Measurements from ENCODE around the gene ADGRL1. TPM values are rescaled to one million over a fixed set of nuclear protein-coding genes. Genes with fewer than 3 reads are reported as not detected.

ADGRL1 gene
- total and polyA plus RNA-seq, 9 of the 15 experiments (the other 6 are each of a cell fraction or from before 2014, with no cell fraction given), result 0.14 to 37.0 (median 8.6) TPM

GRCh38 chr19:14114854-14115253 is 91.1 kb downstream of the ADGRL1 start (continued):
- TF ChIP-seq MAZ (CRISPR knock-in tag; conservative IDR thresholded peaks at IDR 0.05 in 1 of 2, IDR thresholded peaks at IDR 0.05 in 1 of 2) (0 out of 4 replicates have a peak, but pooled peaks of 1 of the 2 experiments have one; percentile 13), NR0B1 (IDR thresholded peaks at IDR 0.05; ENCODE audit: partially characterized antibody) (no peak), RB1 (IDR thresholded peaks at IDR 0.05; ENCODE audit: low read depth) (0 out of 2 replicates have a peak, but pooled peaks have one; percentile 12), YBX1 (IDR thresholded peaks at IDR 0.05) (no peak), SMC3 (conservative IDR thresholded peaks at IDR 0.05; ENCODE audit: insufficient read depth, low read depth, low read length) (peak; percentile 31; the same call in 1 of the 2 replicates), TARDBP (IDR thresholded peaks at IDR 0.05) (no peak), ETS2 (tag; IDR thresholded peaks at IDR 0.05; ENCODE audit: borderline replicate concordance, poor library complexity, severe bottlenecking) (no peak), FOXM1 (IDR thresholded peaks at IDR 0.05; ENCODE audit: low read depth) (no peak), FOXM1 (CRISPR knock-in tag; IDR thresholded peaks at IDR 0.05; ENCODE audit: low read depth) (no peak), NCOA2 (IDR thresholded peaks at IDR 0.05; ENCODE audit: partially characterized antibody in 2 of 2) (no peak), TGIF2 (CRISPR knock-in tag; IDR thresholded peaks at IDR 0.05) (no peak), NELFE (IDR thresholded peaks at IDR 0.05; ENCODE audit: insufficient read depth, insufficient read length) (no peak), RBM34 (IDR thresholded peaks at IDR 0.05; ENCODE audit: borderline replicate concordance, insufficient read depth, low read length) (no peak)
- TF ChIP-seq, protein P1, sequence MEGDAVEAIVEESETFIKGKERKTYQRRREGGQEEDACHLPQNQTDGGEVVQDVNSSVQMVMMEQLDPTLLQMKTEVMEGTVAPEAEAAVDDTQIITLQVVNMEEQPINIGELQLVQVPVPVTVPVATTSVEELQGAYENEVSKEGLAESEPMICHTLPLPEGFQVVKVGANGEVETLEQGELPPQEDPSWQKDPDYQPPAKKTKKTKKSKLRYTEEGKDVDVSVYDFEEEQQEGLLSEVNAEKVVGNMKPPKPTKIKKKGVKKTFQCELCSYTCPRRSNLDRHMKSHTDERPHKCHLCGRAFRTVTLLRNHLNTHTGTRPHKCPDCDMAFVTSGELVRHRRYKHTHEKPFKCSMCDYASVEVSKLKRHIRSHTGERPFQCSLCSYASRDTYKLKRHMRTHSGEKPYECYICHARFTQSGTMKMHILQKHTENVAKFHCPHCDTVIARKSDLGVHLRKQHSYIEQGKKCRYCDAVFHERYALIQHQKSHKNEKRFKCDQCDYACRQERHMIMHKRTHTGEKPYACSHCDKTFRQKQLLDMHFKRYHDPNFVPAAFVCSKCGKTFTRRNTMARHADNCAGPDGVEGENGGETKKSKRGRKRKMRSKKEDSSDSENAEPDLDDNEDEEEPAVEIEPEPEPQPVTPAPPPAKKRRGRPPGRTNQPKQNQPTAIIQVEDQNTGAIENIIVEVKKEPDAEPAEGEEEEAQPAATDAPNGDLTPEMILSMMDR (IDR thresholded peaks at IDR 0.05 in 2 of 3, conservative IDR thresholded peaks at IDR 0.05 in 1 of 3; ENCODE audit: insufficient read depth in 2 of 3, low read depth in 1 of 3, low read length in 3 of 3), result peak; percentile 45 to 62 (median 60); a peak in 5 of 6 replicates
- TF ChIP-seq, protein P2, sequence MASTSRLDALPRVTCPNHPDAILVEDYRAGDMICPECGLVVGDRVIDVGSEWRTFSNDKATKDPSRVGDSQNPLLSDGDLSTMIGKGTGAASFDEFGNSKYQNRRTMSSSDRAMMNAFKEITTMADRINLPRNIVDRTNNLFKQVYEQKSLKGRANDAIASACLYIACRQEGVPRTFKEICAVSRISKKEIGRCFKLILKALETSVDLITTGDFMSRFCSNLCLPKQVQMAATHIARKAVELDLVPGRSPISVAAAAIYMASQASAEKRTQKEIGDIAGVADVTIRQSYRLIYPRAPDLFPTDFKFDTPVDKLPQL (IDR thresholded peaks at IDR 0.05; ENCODE audit: extremely low read depth, insufficient read length), result no peak
- TF ChIP-seq, protein P3, sequence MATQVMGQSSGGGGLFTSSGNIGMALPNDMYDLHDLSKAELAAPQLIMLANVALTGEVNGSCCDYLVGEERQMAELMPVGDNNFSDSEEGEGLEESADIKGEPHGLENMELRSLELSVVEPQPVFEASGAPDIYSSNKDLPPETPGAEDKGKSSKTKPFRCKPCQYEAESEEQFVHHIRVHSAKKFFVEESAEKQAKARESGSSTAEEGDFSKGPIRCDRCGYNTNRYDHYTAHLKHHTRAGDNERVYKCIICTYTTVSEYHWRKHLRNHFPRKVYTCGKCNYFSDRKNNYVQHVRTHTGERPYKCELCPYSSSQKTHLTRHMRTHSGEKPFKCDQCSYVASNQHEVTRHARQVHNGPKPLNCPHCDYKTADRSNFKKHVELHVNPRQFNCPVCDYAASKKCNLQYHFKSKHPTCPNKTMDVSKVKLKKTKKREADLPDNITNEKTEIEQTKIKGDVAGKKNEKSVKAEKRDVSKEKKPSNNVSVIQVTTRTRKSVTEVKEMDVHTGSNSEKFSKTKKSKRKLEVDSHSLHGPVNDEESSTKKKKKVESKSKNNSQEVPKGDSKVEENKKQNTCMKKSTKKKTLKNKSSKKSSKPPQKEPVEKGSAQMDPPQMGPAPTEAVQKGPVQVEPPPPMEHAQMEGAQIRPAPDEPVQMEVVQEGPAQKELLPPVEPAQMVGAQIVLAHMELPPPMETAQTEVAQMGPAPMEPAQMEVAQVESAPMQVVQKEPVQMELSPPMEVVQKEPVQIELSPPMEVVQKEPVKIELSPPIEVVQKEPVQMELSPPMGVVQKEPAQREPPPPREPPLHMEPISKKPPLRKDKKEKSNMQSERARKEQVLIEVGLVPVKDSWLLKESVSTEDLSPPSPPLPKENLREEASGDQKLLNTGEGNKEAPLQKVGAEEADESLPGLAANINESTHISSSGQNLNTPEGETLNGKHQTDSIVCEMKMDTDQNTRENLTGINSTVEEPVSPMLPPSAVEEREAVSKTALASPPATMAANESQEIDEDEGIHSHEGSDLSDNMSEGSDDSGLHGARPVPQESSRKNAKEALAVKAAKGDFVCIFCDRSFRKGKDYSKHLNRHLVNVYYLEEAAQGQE (IDR thresholded peaks at IDR 0.05; ENCODE audit: borderline replicate concordance), result 0 out of 2 replicates have a peak, but pooled peaks have one; percentile 8
- TF ChIP-seq, protein P3 (CRISPR knock-in tag; IDR thresholded peaks at IDR 0.05; ENCODE audit: low read depth), result no peak
